IMR-90 (cell line): ENCODE measurements around the gene MAP3K9. TPM values are rescaled to one million over a fixed set of nuclear protein-coding genes. Genes with fewer than 3 reads are reported as not detected.

Experiments
- ATAC-seq: fragments of 200-7000 bp; cut with Tn5 transposase; 2 replicates; pipeline ENCODE4 v1.9.1; 2020; ENCODE audit warnings: low read depth, mild to moderate bottlenecking, moderate library complexity
- BruUV-seq: library from RNA; stranded (reverse); fragments of 400-500 nt; replicated peaks from 2 replicates; lab custom pipeline; 2021; lab: Mats Ljungman, UMichigan
- CTCF ChIA-PET: fragments of 300-600 bp; formaldehyde crosslinking; extraction: SDS; loops from one replicate; lab custom pipeline; 2021; ENCODE audit warnings: antibody characterized with exemption; lab: Yijun Ruan, JAX
- POLR2A ChIA-PET: fragments of 300-600 bp; sonication (Branson Sonifier 250); formaldehyde crosslinking; loops from one replicate; lab custom pipeline; 2022; ENCODE audit warnings: antibody characterized with exemption; ENCODE audit not compliant: unreplicated experiment; lab: Charles Lee
- DNase-seq: peaks from one replicate; pipeline ENCODE4 v3.0.0; 2013
- H2AFZ ChIP-seq: replicated peaks from 2 replicates; pipeline ENCODE3; 2013; ENCODE audit warnings: low read length, mild to moderate bottlenecking; ENCODE audit not compliant: poor library complexity
- H2AK5ac ChIP-seq: 2 replicates; pipeline ENCODE4 v1.6.1; 2013; ENCODE audit warnings: low read depth, low read length, inconsistent platforms
- H2AK9ac ChIP-seq: replicated peaks from 2 replicates; pipeline ENCODE3; 2013; ENCODE audit warnings: mild to moderate bottlenecking, low read depth, low read length, moderate library complexity; ENCODE audit not compliant: poor library complexity
- H2BK120ac ChIP-seq: 2 replicates; pipeline ENCODE4 v1.6.1; 2013; ENCODE audit warnings: low read depth, low read length, inconsistent platforms
- H2BK15ac ChIP-seq: 3 replicates; pipeline ENCODE4 v1.6.1; 2013; ENCODE audit warnings: low read depth, low read length, inconsistent platforms
- H2BK20ac ChIP-seq: 2 replicates; pipeline ENCODE4 v1.6.1; 2013; ENCODE audit warnings: low read depth, mild to moderate bottlenecking, inconsistent platforms, low read length, moderate library complexity
- H2BK5ac ChIP-seq: 2 replicates; pipeline ENCODE4 v1.6.1; 2013; ENCODE audit warnings: mild to moderate bottlenecking, low read depth, low read length, inconsistent platforms; ENCODE audit not compliant: poor library complexity, severe bottlenecking
- H3K14ac ChIP-seq: replicated peaks from 2 replicates; pipeline ENCODE4 v1.6.1; 2013; ENCODE audit warnings: low read depth, low read length, inconsistent platforms
- H3K18ac ChIP-seq: 2 replicates; pipeline ENCODE4 v1.6.1; 2013; ENCODE audit warnings: low read depth, low read length, control low read depth
- H3K23ac ChIP-seq: 2 replicates; pipeline ENCODE4 v1.6.1; 2013; ENCODE audit warnings: low read depth, low read length, inconsistent platforms
- H3K27ac ChIP-seq: 2 replicates; pipeline ENCODE4 v1.5.1; 2013; ENCODE audit warnings: mild to moderate bottlenecking, control low read depth, low read length; ENCODE audit not compliant: insufficient read depth
- H3K27me3 ChIP-seq: 2 replicates; pipeline ENCODE4 v1.6.1; 2013; ENCODE audit warnings: low read length; ENCODE audit not compliant: control insufficient read depth, insufficient read depth
- H3K36me3 ChIP-seq: 2 replicates; pipeline ENCODE4 v1.6.1; 2013; ENCODE audit warnings: low read length, mixed read lengths; ENCODE audit not compliant: control insufficient read depth, insufficient read depth
- H3K4ac ChIP-seq: 2 replicates; pipeline ENCODE4 v1.6.1; 2013; ENCODE audit warnings: low read depth, low read length, inconsistent platforms
- H3K4me1 ChIP-seq: 2 replicates; pipeline ENCODE4 v1.6.1; 2013; ENCODE audit warnings: low read length, mixed read lengths; ENCODE audit not compliant: control insufficient read depth, insufficient read depth
- H3K4me2 ChIP-seq: 2 replicates; pipeline ENCODE4 v1.6.1; 2013; ENCODE audit warnings: low read depth, mild to moderate bottlenecking, control low read depth, low read length, moderate library complexity
- H3K4me3 ChIP-seq: 2 replicates; pipeline ENCODE4 v1.5.1; 2013; ENCODE audit warnings: low read depth, mild to moderate bottlenecking, control low read depth, low read length, moderate library complexity; ENCODE audit not compliant: insufficient read depth
- H3K56ac ChIP-seq: 2 replicates; pipeline ENCODE4 v1.6.1; 2013; ENCODE audit warnings: low read length, inconsistent platforms; ENCODE audit not compliant: insufficient read depth; ENCODE audit errors: extremely low read depth
- H3K79me1 ChIP-seq, 2 experiments: 2 replicates each; pipeline ENCODE4 v1.6.1; 2013; ENCODE audit warnings: low read length in 2 of 2, inconsistent platforms in 1 of 2, low read depth in 1 of 2
- H3K9ac ChIP-seq: 2 replicates; pipeline ENCODE4 v1.6.1; 2013; ENCODE audit warnings: low read depth, low read length, control low read depth
- H3K9me1 ChIP-seq: 2 replicates; pipeline ENCODE4 v1.6.1; 2013; ENCODE audit warnings: low read length, inconsistent platforms; ENCODE audit not compliant: insufficient read depth
- H3K9me3 ChIP-seq: 2 replicates; pipeline ENCODE4 v1.6.1; 2013; ENCODE audit warnings: low read length; ENCODE audit not compliant: control insufficient read depth, insufficient read depth
- H4K20me1 ChIP-seq: 2 replicates; pipeline ENCODE4 v1.6.1; 2013; ENCODE audit warnings: low read length, inconsistent platforms; ENCODE audit not compliant: insufficient read depth
- H4K5ac ChIP-seq: 2 replicates; pipeline ENCODE4 v1.6.1; 2013; ENCODE audit warnings: mild to moderate bottlenecking, low read depth, low read length, control low read depth
- H4K8ac ChIP-seq, 2 experiments: 2 replicates each; pipeline ENCODE4 v1.6.1; 2013; ENCODE audit warnings: low read depth in 2 of 2, low read length in 2 of 2, control low read depth in 1 of 2, inconsistent platforms in 1 of 2
- H4K91ac ChIP-seq: 2 replicates; pipeline ENCODE4 v1.6.1; 2013; ENCODE audit warnings: low read depth, low read length, inconsistent platforms; ENCODE audit not compliant: insufficient read depth
- MAZ ChIP-seq: IDR thresholded peaks from 2 replicates; pipeline ENCODE4 v1.6.1; 2012; ENCODE audit warnings: low read depth, mild to moderate bottlenecking, low read length, improper control_type of control experiment, moderate library complexity, borderline replicate concordance
- RAD21 ChIP-seq: IDR thresholded peaks from 2 replicates; pipeline ENCODE4 v1.6.1; 2012; ENCODE audit warnings: low read length, improper control_type of control experiment
- WGBS, 2 experiments: methylation state at CpG; one replicate each; pipeline versions ENCODE4 v1.1.5 to v1.1.7; 2013; ENCODE audit warnings: missing lambda C conversion rate in 2 of 2; ENCODE audit not compliant: insufficient read length in 1 of 2; ENCODE audit errors: extremely low coverage in 2 of 2; 5-methylcytosine and 5-hydroxymethylcytosine counted together
- dilution Hi-C: fragments of 300-500 bp; cut with HindIII; formaldehyde crosslinking; loops from one replicate; pipeline ENCODE4 v1.14.3; 2018; ENCODE audit warnings: low sequenced_read_pairs; ENCODE audit not compliant: unreplicated experiment
- in situ Hi-C: fragments of 300-500 bp; cut with MboI; formaldehyde crosslinking; loops from 3 replicates; pipeline ENCODE4 v1.14.3; 2019; ENCODE audit warnings: low sequenced_read_pairs, inconsistent platforms, mixed read lengths
- intact Hi-C: fragments of 100-400 bp; cut with micrococcal nuclease; formaldehyde crosslinking; loops from 2 replicates; pipeline ENCODE4 v1.10.0; 2022
- polyA plus RNA-seq, 3 experiments: library from polyadenylated mRNA; depleted of rRNA; stranded (reverse); fragments of >200 nt; gene quantifications; 2 replicates each; pipeline ENCODE4 v1.2.3, GENCODE V29; 2012; ENCODE audit warnings: low replicate concordance in 1 of 3
- total RNA-seq: library from RNA; depleted of rRNA; stranded (reverse); fragments of >200 nt; gene quantifications from 2 replicates; pipeline ENCODE4 v1.2.3, GENCODE V29; 2012

The MAP3K9 gene
- total and polyA plus RNA-seq, 2 of the 4 experiments (the other 2 are of a cell fraction) = 0.17 to 0.18 TPM

GRCh38 chr14:70723276-70723675 lies 86.0 kb downstream of the MAP3K9 start:
- ATAC-seq (no peak), DNase-seq (no peak)
- 20% methylated on average over 1 of the region's 5 CpGs; no CpG with 5 or more reads in 1 of the 2 experiments for WGBS, 2 experiments
- TF ChIP-seq RAD21 = no peak
- TF ChIP-seq MAZ = no peak
- no peaks in the 10 kb centered on the region for H3K4me1 ChIP-seq
- no peak overlapping the region for H3K56ac ChIP-seq
- H3K27ac ChIP-seq = no peak overlapping the region
- H3K79me1 ChIP-seq = no peaks in the 10 kb centered on the region
- dilution Hi-C loops = no loop called here
- no peak overlapping the region for H3K18ac ChIP-seq
- H4K5ac ChIP-seq = no peak overlapping the region
- H4K8ac ChIP-seq = no peak overlapping the region
- H2BK20ac ChIP-seq = no peak overlapping the region
- no peak overlapping the region for H2BK15ac ChIP-seq
- H3K4me2 ChIP-seq = no peak overlapping the region
- in situ Hi-C loops = no loop called here
- H3K4me3 ChIP-seq = no peak overlapping the region
- H3K9ac ChIP-seq = no peak overlapping the region
- no peaks in the 10 kb centered on the region for H3K9me1 ChIP-seq
- H3K23ac ChIP-seq = no peak overlapping the region
- no peaks in the 10 kb centered on the region for H3K9me3 ChIP-seq
- no peak overlapping the region for H2AK5ac ChIP-seq
- H4K91ac ChIP-seq = no peak overlapping the region
- intact Hi-C loops = no loop called here
- no peaks in the 10 kb centered on the region for H4K20me1 ChIP-seq
- no peak overlapping the region for H2AK9ac ChIP-seq
- ChIA-PET CTCF (no interaction called here), POLR2A (no interaction called here)
- H3K4ac ChIP-seq = no peak overlapping the region
- no peaks in the 10 kb centered on the region for H3K36me3 ChIP-seq
- H2BK5ac ChIP-seq = no peak overlapping the region
- no peak overlapping the region for H2BK120ac ChIP-seq
- H2AFZ ChIP-seq = no peak overlapping the region
- peaks cover 3% of the 10 kb centered on the region for H3K27me3 ChIP-seq
- H3K14ac ChIP-seq = no peak overlapping the region
- no TSS peak for BruUV-seq
